Measurements from ENCODE around the gene UBE2G1.

Gene UBE2G1

GRCh38 chr17:4334776-4335584 lies 31.5 kb downstream of the UBE2G1 start:
- Mint-ChIP-seq H3K36me3 (ENCODE audit: low read depth) (peaks cover 6% of the 10 kb centered on the region), H3K9me3 (peaks cover under 1% of the 10 kb centered on the region), H3K27me3 (ENCODE audit: low read depth, poor library complexity) (no peaks in the 10 kb centered on the region), H3K4me3 (no peak overlapping the region), H3K4me1 (peaks cover 29% of the 10 kb centered on the region), H3K27ac (peak overlapping the region; percentile 1)
- DNase-seq: no peak
- TF ChIP-seq, protein P1, sequence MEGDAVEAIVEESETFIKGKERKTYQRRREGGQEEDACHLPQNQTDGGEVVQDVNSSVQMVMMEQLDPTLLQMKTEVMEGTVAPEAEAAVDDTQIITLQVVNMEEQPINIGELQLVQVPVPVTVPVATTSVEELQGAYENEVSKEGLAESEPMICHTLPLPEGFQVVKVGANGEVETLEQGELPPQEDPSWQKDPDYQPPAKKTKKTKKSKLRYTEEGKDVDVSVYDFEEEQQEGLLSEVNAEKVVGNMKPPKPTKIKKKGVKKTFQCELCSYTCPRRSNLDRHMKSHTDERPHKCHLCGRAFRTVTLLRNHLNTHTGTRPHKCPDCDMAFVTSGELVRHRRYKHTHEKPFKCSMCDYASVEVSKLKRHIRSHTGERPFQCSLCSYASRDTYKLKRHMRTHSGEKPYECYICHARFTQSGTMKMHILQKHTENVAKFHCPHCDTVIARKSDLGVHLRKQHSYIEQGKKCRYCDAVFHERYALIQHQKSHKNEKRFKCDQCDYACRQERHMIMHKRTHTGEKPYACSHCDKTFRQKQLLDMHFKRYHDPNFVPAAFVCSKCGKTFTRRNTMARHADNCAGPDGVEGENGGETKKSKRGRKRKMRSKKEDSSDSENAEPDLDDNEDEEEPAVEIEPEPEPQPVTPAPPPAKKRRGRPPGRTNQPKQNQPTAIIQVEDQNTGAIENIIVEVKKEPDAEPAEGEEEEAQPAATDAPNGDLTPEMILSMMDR (IDR thresholded peaks at IDR 0.05): no peak

DNA sequence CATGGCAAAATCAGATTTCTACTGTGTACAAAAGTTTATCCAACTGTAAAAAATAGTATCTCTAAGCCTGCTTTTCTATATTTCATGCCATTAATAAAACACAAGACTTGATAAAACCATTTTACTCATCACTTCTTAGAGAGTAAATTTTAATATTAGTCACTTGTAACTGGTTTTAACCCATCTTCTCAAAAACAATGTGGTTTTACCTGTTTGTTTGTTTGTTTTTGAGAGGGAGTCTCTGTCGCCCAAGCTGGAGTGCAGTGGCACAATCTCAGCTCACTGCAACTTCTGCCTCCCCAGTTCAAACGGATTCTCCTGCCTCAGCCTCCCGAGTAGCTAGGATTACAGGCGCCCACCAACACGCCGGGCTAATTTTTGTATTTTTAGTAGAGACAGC lies 32.1 kb downstream of the UBE2G1 start:
- no peak overlapping the region for H3K4me3 Mint-ChIP-seq
- no peak for DNase-seq
- H3K27ac Mint-ChIP-seq: no peak overlapping the region
- peaks cover 26% of the 10 kb centered on the region for H3K4me1 Mint-ChIP-seq
- peaks cover 7% of the 10 kb centered on the region for H3K9me3 Mint-ChIP-seq
- peaks cover 12% of the 10 kb centered on the region for H3K36me3 Mint-ChIP-seq (ENCODE audit: low read depth)
- H3K27me3 Mint-ChIP-seq (ENCODE audit: low read depth, poor library complexity): no peaks in the 10 kb centered on the region
- TF ChIP-seq, protein P1 (IDR thresholded peaks at IDR 0.05): no peak

DNA sequence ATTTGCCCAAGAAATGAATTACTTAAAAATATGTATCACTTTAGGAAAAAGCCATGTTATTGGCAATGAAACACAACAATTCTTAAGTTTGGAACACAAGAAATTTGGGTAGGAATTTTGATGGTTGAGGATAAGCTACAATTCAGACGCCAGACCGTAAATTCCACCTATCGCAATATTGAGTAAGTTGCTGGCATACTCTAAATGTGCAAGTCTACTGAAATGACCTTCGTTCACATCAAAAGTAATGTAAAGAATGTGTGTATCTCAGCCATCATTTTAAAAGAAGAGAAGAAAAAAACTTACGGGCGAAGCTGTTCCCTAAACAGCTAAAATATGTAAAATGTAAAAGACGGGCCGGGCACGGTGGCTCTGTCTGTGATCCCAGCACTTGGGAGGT lies 33.4 kb downstream of the UBE2G1 start:
- TF ChIP-seq, protein P1 (IDR thresholded peaks at IDR 0.05): no peak
- H3K36me3 Mint-ChIP-seq (ENCODE audit: low read depth): peaks cover 24% of the 10 kb centered on the region
- H3K9me3 Mint-ChIP-seq: peaks cover 19% of the 10 kb centered on the region

GRCh38 chr17:4332296-4332970 lies 34.0 kb downstream of the UBE2G1 start:
- Mint-ChIP-seq H3K27me3 (ENCODE audit: low read depth, poor library complexity) (peaks cover 4% of the 10 kb centered on the region), H3K9me3 (peaks cover 25% of the 10 kb centered on the region), H3K27ac (peak overlapping the region; percentile 64), H3K4me3 (no peak overlapping the region), H3K36me3 (ENCODE audit: low read depth) (peaks cover 30% of the 10 kb centered on the region), H3K4me1 (peaks cover 20% of the 10 kb centered on the region)
- TF ChIP-seq, protein P1 (IDR thresholded peaks at IDR 0.05): no peak
- no peak for DNase-seq

More for the DNA sequence above, 33.4 kb downstream of the UBE2G1 start:
- no peak for DNase-seq
- no peak overlapping the region for H3K4me3 Mint-ChIP-seq
- H3K27me3 Mint-ChIP-seq (ENCODE audit: low read depth, poor library complexity): no peaks in the 10 kb centered on the region
- peaks cover 21% of the 10 kb centered on the region for H3K4me1 Mint-ChIP-seq
- peak overlapping the region; percentile 64 for H3K27ac Mint-ChIP-seq

DNA sequence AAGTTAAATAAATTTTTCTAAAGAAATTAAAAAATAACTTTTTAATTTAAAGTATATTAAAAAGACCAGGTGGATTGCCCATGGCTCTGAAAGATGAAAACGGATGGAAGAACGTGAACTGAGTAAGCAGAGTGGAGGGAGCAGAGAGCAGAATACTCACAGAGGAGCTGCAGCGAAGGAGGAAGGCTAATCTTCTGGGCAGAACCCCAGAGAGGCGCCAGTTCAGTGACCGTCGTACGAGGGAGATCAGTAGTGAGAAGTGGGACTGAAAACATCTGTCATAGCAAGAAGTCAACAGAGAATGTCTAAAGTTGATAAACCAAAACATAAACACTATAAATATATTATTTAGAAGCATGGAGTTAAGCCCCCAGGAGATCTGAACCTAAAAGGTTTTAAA lies 34.9 kb downstream of the UBE2G1 start:
- Mint-ChIP-seq H3K4me1 (peaks cover 16% of the 10 kb centered on the region), H3K4me3 (no peak overlapping the region), H3K9me3 (peaks cover 30% of the 10 kb centered on the region), H3K36me3 (ENCODE audit: low read depth) (peaks cover 37% of the 10 kb centered on the region), H3K27me3 (ENCODE audit: low read depth, poor library complexity) (peaks cover 4% of the 10 kb centered on the region), H3K27ac (peak overlapping the region; percentile 40)
- TF ChIP-seq, protein P1 (IDR thresholded peaks at IDR 0.05): no peak
- DNase-seq: no peak
